ENCODE data around the gene ZDHHC16.

ZDHHC16 gene

GRCh38 chr10:97459933-97460332 is 14.0 kb downstream of the ZDHHC16 start:
- no peak for ATAC-seq
- TF ChIP-seq ISL1 (CRISPR knock-in tag; IDR thresholded peaks at IDR 0.05) (no peak), CSDC2 (CRISPR knock-in tag; IDR thresholded peaks at IDR 0.05) (no peak), ZNF8 (CRISPR knock-in tag; IDR thresholded peaks at IDR 0.05) (no peak), PATZ1 (CRISPR knock-in tag; IDR thresholded peaks at IDR 0.05; ENCODE audit: borderline replicate concordance) (no peak), PPARA (CRISPR knock-in tag; IDR thresholded peaks at IDR 0.05; ENCODE audit: borderline replicate concordance) (no peak), ZNF565 (CRISPR knock-in tag; conservative IDR thresholded peaks at IDR 0.05; ENCODE audit: low read depth) (no peak), SNAI2 (CRISPR knock-in tag; IDR thresholded peaks at IDR 0.05) (no peak), TSHZ2 (CRISPR knock-in tag; IDR thresholded peaks at IDR 0.05) (no peak), ZFP30 (CRISPR knock-in tag; IDR thresholded peaks at IDR 0.05) (no peak), RARB (CRISPR knock-in tag; IDR thresholded peaks at IDR 0.05) (no peak), TCF4 (CRISPR knock-in tag; IDR thresholded peaks at IDR 0.05; ENCODE audit: borderline replicate concordance) (no peak), TOX (CRISPR knock-in tag; IDR thresholded peaks at IDR 0.05; ENCODE audit: borderline replicate concordance) (no peak), ZNF70 (CRISPR knock-in tag; IDR thresholded peaks at IDR 0.05) (no peak), GLIS3 (CRISPR knock-in tag; IDR thresholded peaks at IDR 0.05) (no peak), CREB5 (CRISPR knock-in tag; IDR thresholded peaks at IDR 0.05; ENCODE audit: low read depth) (no peak), OSR1 (CRISPR knock-in tag; IDR thresholded peaks at IDR 0.05) (no peak), ARNTL (CRISPR knock-in tag; IDR thresholded peaks at IDR 0.05; ENCODE audit: borderline replicate concordance, low read depth) (no peak), POU6F1 (CRISPR knock-in tag; IDR thresholded peaks at IDR 0.05; ENCODE audit: borderline replicate concordance, low read depth) (no peak), ZFP3 (CRISPR knock-in tag; IDR thresholded peaks at IDR 0.05) (no peak)

GRCh38 chr10:97462309-97462708 is 16.3 kb downstream of the ZDHHC16 start:
- ATAC-seq = no peak
- TF ChIP-seq ARNTL (CRISPR knock-in tag; IDR thresholded peaks at IDR 0.05; ENCODE audit: borderline replicate concordance, low read depth) = no peak
- no peak for TF ChIP-seq GLIS3 (CRISPR knock-in tag; IDR thresholded peaks at IDR 0.05)
- TF ChIP-seq RARB (CRISPR knock-in tag; IDR thresholded peaks at IDR 0.05) = no peak
- no peak for TF ChIP-seq OSR1 (CRISPR knock-in tag; IDR thresholded peaks at IDR 0.05)

GRCh38 chr10:97463363-97464132 is 17.6 kb downstream of the ZDHHC16 start:
- ATAC-seq = peak; percentile 70
- TF ChIP-seq TSHZ2 (CRISPR knock-in tag; IDR thresholded peaks at IDR 0.05) (no peak), ZNF8 (CRISPR knock-in tag; IDR thresholded peaks at IDR 0.05) (no peak), PATZ1 (CRISPR knock-in tag; IDR thresholded peaks at IDR 0.05; ENCODE audit: borderline replicate concordance) (no peak), TOX (CRISPR knock-in tag; IDR thresholded peaks at IDR 0.05; ENCODE audit: borderline replicate concordance) (no peak), PPARA (CRISPR knock-in tag; IDR thresholded peaks at IDR 0.05; ENCODE audit: borderline replicate concordance) (no peak), ZFP30 (CRISPR knock-in tag; IDR thresholded peaks at IDR 0.05) (no peak), ISL1 (CRISPR knock-in tag; IDR thresholded peaks at IDR 0.05) (no peak), ZNF70 (CRISPR knock-in tag; IDR thresholded peaks at IDR 0.05) (no peak), ZC3H10 (CRISPR knock-in tag; IDR thresholded peaks at IDR 0.05) (no peak), BACH2 (CRISPR knock-in tag; IDR thresholded peaks at IDR 0.05; ENCODE audit: borderline replicate concordance) (no peak), CSDC2 (CRISPR knock-in tag; IDR thresholded peaks at IDR 0.05) (no peak), ZNF565 (CRISPR knock-in tag; conservative IDR thresholded peaks at IDR 0.05; ENCODE audit: low read depth) (no peak), SNAI2 (CRISPR knock-in tag; IDR thresholded peaks at IDR 0.05) (no peak), RARB (CRISPR knock-in tag; IDR thresholded peaks at IDR 0.05) (no peak), CREB5 (CRISPR knock-in tag; IDR thresholded peaks at IDR 0.05; ENCODE audit: low read depth) (no peak), OSR1 (CRISPR knock-in tag; IDR thresholded peaks at IDR 0.05) (no peak), ZFP3 (CRISPR knock-in tag; IDR thresholded peaks at IDR 0.05) (no peak)
